Activated CD8-positive, alpha-beta memory T cell treated with anti-CD3 and anti-CD28 coated beads for 24 hours (primary cell): Measurements from ENCODE around the gene ZNF513.
A peak's percentile ranks its signal among the peaks of the same experiment; 100 is the strongest.
"Not testable (repeated sequence)": the region's sequence is repeated elsewhere in the genome, so short reads cannot be mapped to it uniquely, and the experiment has no call there.

Experiments
- DNase-seq: peaks from one replicate; pipeline ENCODE4 v3.0.0-alpha.2; 2020

ZNF513 gene

GRCh38 chr2:27380626-27381545, at the start of gene ZNF513:
Gene ZNF513 (minus strand): TSS chr2:27380734. CDS start chr2:27380526, 208 bp downstream.
- peak; percentile 94 for DNase-seq

- DNase-seq: no peak
Observed at GRCh38 chr2:27428978-27429541, 48.5 kb upstream of the ZNF513 start.

GRCh38 chr2:27428213-27428977, 47.9 kb upstream of the ZNF513 start, which contains the start of gene NRBP1:
Gene NRBP1 (plus strand): TSS chr2:27428631. CDS start chr2:27433274, 4,643 bp downstream.
- DNase-seq: peak; percentile 97

GRCh38 chr2:27427863-27428212, 47.3 kb upstream of the ZNF513 start:
- DNase-seq: no peak

- not testable (repeated sequence) for DNase-seq
Observed at GRCh38 chr2:27425039-27425438, 44.5 kb upstream of the ZNF513 start.

GRCh38 chr2:27422958-27423357, 42.4 kb upstream of the ZNF513 start:
- DNase-seq: no peak

GRCh38 chr2:27421660-27422250, 41.2 kb upstream of the ZNF513 start:
- no peak for DNase-seq

GRCh38 chr2:27420996-27421395, 40.5 kb upstream of the ZNF513 start:
- no peak for DNase-seq

GRCh38 chr2:27416151-27416550, 35.6 kb upstream of the ZNF513 start:
- peak; percentile 7 for DNase-seq

- no peak for DNase-seq
Observed at GRCh38 chr2:27412419-27413152, 32.1 kb upstream of the ZNF513 start.

GRCh38 chr2:27409321-27410073, 29.0 kb upstream of the ZNF513 start, which contains the start of gene PPM1G:
Gene PPM1G (minus strand): TSS chr2:27409591. CDS start chr2:27409422, 169 bp downstream.
- DNase-seq: peak; percentile 99

GRCh38 chr2:27408601-27409320, 28.2 kb upstream of the ZNF513 start:
- no peak for DNase-seq

- no peak for DNase-seq
Observed at GRCh38 chr2:27407798-27408491, 27.4 kb upstream of the ZNF513 start.

- DNase-seq: no peak
Observed at GRCh38 chr2:27400348-27401135, 20.0 kb upstream of the ZNF513 start.

- DNase-seq: no peak
Observed at GRCh38 chr2:27398962-27399361, 18.4 kb upstream of the ZNF513 start.

GRCh38 chr2:27393225-27393624, 12.7 kb upstream of the ZNF513 start:
- no peak for DNase-seq

GRCh38 chr2:27390822-27391679, 10.5 kb upstream of the ZNF513 start:
- no peak for DNase-seq

- no peak for DNase-seq
Observed at GRCh38 chr2:27381577-27382181, 1.1 kb upstream of the ZNF513 start.
